Renal pelvis (tissue), 12 donors: Measurements from ENCODE around the gene CHP1. TPM values are rescaled to one million over a fixed set of nuclear protein-coding genes. Genes with fewer than 3 reads are reported as not detected.
A peak's percentile ranks its signal among the peaks of the same experiment; 100 is the strongest.
"Not testable (repeated sequence)": the region's sequence is repeated elsewhere in the genome, so short reads cannot be mapped to it uniquely, and the experiment has no call there.

Experiments
- DNase-seq: peaks from one replicate; pipeline ENCODE4 v3.0.0-alpha.2; 2013
- long read RNA-seq, 16 experiments: transcript quantifications; one replicate each; lab custom pipeline, GENCODE V29; 2026
- polyA plus RNA-seq, 3 donors: library from polyadenylated mRNA; unstranded; fragments of 120-200 nt; gene quantifications; one replicate each; pipeline ENCODE4 v1.2.1, GENCODE V29; 2013; ENCODE audit not compliant: insufficient read length in 3 of 3

Gene CHP1
- 10 to 100 TPM; 55.0 to 70.8 (median 59.6) TPM for polyA plus RNA-seq
- long read RNA-seq, donor 1, transcript CHP1-201 (7 exons, 3,329 nt) = major isoform, 14 of 14 reads
- long read RNA-seq, donor 1, partial matches to known transcripts = 0 of 14 reads
- long read RNA-seq, donor 1, other reads (novel, unspliced or antisense) = 0 of 14 reads
- long read RNA-seq, donor 2, transcript CHP1-201 (7 exons, 3,329 nt) = major isoform, 18 of 19 reads
- long read RNA-seq, donor 2, partial matches to known transcripts = 0 of 19 reads
- long read RNA-seq, donor 2, other reads (novel, unspliced or antisense) = 0 of 19 reads
- long read RNA-seq, donor 3, transcript CHP1-201 (7 exons, 3,329 nt) = major isoform, 11 of 12 reads
- long read RNA-seq, donor 3, partial matches to known transcripts = 0 of 12 reads
- long read RNA-seq, donor 3, other reads (novel, unspliced or antisense) = 0 of 12 reads
- long read RNA-seq, donor 4, transcript CHP1-201 (7 exons, 3,329 nt) = major isoform, 13 of 13 reads
- long read RNA-seq, donor 4, partial matches to known transcripts = 0 of 13 reads
- long read RNA-seq, donor 4, other reads (novel, unspliced or antisense) = 0 of 13 reads
- long read RNA-seq, donor 5, transcript CHP1-201 (7 exons, 3,329 nt) = major isoform, 12 of 12 reads
- long read RNA-seq, donor 5, partial matches to known transcripts = 0 of 12 reads
- long read RNA-seq, donor 5, other reads (novel, unspliced or antisense) = 0 of 12 reads
- long read RNA-seq, donor 6, transcript CHP1-201 (7 exons, 3,329 nt) = major isoform, 6 of 6 reads
- long read RNA-seq, donor 6, partial matches to known transcripts = 0 of 6 reads
- long read RNA-seq, donor 6, other reads (novel, unspliced or antisense) = 0 of 6 reads
- long read RNA-seq, donor 7, transcript CHP1-201 (7 exons, 3,329 nt) = major isoform, 20 of 95 reads
- long read RNA-seq, donor 7, partial matches to known transcripts = 75 of 95 reads
- long read RNA-seq, donor 7, other reads (novel, unspliced or antisense) = 0 of 95 reads
- long read RNA-seq, donor 8, transcript CHP1-201 (7 exons, 3,329 nt) = major isoform, 5 of 6 reads
- long read RNA-seq, donor 8, partial matches to known transcripts = 0 of 6 reads
- long read RNA-seq, donor 8, other reads (novel, unspliced or antisense) = 0 of 6 reads
- long read RNA-seq, donor 9, transcript CHP1-201 (7 exons, 3,329 nt) = major isoform, 20 of 20 reads
- long read RNA-seq, donor 9, partial matches to known transcripts = 0 of 20 reads
- long read RNA-seq, donor 9, other reads (novel, unspliced or antisense) = 0 of 20 reads
- long read RNA-seq, donor 10, transcript CHP1-201 (7 exons, 3,329 nt) = major isoform, 15 of 29 reads
- long read RNA-seq, donor 10, partial matches to known transcripts = 13 of 29 reads
- long read RNA-seq, donor 10, other reads (novel, unspliced or antisense) = 0 of 29 reads
- long read RNA-seq, donor 11, transcript CHP1-201 (7 exons, 3,329 nt) = major isoform, 14 of 14 reads
- long read RNA-seq, donor 11, partial matches to known transcripts = 0 of 14 reads
- long read RNA-seq, donor 11, other reads (novel, unspliced or antisense) = 0 of 14 reads
- long read RNA-seq, donor 12, transcript CHP1-201 (7 exons, 3,329 nt) = major isoform, 19 of 19 reads
- long read RNA-seq, donor 12, partial matches to known transcripts = 0 of 19 reads
- long read RNA-seq, donor 12, other reads (novel, unspliced or antisense) = 0 of 19 reads
- long read RNA-seq, donor 13, transcript CHP1-201 (7 exons, 3,329 nt) = major isoform, 6 of 6 reads
- long read RNA-seq, donor 13, partial matches to known transcripts = 0 of 6 reads
- long read RNA-seq, donor 13, other reads (novel, unspliced or antisense) = 0 of 6 reads
- long read RNA-seq, donor 14 = 0 reads
- long read RNA-seq, donor 15 = 0 reads
- long read RNA-seq, donor 16, transcript CHP1-201 (7 exons, 3,329 nt) = major isoform, 22 of 22 reads
- long read RNA-seq, donor 16, partial matches to known transcripts = 0 of 22 reads
- long read RNA-seq, donor 16, other reads (novel, unspliced or antisense) = 0 of 22 reads

- peak; percentile 96 for DNase-seq
Measured at GRCh38 chr15:41230650-41231421, at the start of gene CHP1, which contains the start of gene EXD1. CHP1 (plus strand) TSS chr15:41231268; CDS start chr15:41231383, 115 bp downstream. EXD1 (minus strand) TSS chr15:41230757; CDS start chr15:41226575, 4,182 bp downstream.

DNA sequence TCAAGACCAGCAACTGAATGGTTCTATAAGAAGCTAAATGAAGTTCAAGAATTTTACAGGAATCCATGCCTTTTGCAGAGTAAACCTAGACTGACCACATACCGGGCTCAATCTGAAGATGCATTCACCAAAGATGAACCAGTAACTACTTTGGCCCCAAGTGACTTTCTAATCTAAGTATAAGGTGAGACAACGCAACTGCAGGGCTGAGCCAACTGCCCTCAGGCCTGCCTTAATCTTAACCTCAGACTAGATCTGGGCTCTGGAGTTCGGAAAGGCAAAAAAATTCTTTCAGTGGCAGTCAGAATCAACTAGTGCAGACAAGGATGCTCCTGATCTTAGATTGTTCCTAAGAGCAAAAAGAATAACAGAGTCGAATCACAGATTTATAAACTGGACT is 48.8 kb upstream of the CHP1 start:
- DNase-seq = no peak

- DNase-seq = no peak
Measured at GRCh38 chr15:41183581-41183980, 47.5 kb upstream of the CHP1 start.

DNA sequence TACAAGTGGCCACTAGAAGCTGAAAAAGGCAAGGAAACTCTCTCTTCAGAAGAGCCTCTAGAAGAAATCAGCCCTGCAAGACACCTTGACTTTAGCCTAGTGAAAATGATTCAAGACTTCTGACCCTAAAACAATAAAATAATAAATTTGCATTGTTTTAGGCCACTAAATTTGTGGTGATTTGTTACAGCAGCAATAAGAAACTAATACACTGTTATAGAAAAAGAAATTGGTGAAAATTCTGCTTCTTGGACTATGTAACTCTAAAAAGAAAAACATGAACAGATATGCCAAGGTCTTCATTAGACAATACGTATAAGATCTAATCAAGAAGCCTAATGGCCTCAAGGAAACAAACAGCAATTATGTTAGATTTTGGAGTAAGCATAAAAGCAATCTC is 36.6 kb upstream of the CHP1 start:
- DNase-seq = no peak

DNA sequence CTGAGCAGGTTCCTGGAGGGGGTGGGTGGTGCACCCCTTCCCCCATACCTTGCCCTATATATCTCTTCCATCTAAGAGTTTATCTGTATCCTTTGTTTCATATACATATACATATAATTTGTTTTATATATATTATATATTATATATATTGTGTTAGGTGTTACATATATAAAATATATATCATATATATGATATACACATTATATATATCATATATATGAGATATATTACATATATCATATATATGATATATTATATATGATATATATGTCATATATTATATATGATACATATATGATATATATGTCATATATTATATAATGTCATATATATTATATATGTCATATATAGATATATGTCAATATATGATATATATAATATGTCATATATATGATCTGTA is 31.6 kb upstream of the CHP1 start:
- no peak for DNase-seq

- DNase-seq = no peak
Measured at GRCh38 chr15:41203395-41203794, 27.7 kb upstream of the CHP1 start.

DNA sequence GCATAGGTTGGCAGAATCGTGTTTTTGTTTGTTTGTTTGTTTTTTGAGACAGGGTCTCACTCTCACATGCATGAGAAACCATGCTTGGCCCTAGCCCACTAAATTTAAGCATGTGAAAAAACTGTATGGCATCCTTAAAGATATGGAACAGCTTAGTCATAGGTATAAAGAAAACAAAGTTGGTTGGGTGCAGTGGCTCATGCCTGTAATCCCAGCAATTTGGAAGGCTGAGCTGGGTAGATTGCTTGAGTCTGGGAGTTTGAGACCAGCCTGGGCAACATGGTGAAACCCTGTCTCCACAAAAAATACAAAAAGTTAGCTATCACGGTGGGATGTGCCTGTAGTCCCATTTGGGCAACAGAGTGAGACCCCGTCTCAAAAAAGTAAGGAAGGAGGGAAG is 25.8 kb upstream of the CHP1 start:
- DNase-seq = no peak

DNA sequence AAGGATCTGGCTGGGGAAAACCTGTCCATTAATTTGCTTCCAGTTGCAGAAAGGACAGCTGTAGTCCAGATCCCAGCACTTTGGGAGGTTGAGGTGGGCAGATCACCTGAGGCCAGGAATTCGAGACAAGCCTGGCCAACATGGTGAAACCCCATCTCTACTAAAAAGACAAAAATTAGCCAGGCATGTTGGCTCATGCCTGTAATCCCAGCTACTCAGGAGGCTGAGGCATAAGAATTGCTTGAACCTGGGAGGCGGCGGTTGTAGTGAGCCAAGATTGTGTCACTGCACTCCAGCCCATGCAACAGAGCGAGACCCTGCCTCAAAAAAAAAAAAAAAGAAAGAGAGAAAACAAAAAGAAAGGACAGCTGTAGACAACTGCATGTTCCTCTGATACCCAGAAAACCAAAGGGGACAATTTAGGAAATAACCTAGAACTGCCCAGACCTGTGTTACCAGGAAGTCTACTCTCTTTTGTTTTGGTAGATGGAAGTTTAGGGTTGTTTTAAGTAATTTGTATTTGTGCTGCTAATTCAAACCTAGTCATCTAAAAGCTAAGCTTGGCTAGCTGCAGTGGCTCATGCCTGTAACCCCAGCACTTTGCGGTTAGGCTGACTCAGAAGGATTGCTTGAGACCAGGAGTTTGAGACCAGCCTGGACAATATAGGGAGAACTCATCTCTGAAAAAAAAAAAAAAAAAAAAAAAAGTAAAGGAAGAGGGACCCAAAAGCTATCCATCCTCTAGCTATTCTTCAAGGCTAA is 23.2 kb upstream of the CHP1 start:
- no peak for DNase-seq

DNA sequence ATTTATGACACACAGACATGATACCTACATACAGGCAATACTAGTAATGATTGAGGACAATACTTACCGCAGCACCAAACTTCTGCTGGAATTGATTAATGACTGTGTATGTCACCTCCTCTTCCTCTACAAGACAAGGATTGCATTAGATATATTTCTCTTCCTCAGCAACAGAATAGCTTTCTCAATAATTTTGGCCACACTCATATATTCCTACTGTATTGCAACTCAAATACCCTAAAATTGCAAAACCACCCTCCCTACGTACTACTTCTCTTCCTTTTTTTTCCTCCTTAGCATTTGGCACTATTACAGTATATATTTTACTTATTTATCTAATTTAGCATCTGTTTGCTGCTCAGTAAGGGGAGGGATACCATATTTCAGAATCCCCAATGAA is 15.4 kb upstream of the CHP1 start:
- DNase-seq = no peak

GRCh38 chr15:41218851-41219250 is 12.2 kb upstream of the CHP1 start:
- DNase-seq = no peak

DNA sequence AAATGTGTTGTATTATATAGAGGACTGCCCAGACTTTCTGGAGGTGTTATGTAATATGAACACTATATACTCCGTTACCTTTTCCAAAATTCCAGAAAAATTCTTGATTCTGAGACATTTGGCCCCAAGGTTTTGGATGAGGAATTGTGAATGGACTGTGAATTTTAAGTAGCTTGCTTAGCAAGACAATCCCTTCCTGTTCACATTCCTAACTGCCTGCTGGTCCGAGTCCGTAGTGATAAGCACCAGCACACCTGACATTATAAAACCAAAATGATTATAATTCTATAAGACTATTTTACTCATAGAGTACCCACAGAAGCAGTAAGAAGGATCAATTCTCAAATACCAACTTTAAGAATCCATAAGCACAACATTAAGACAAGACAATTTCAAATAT is 11.7 kb upstream of the CHP1 start:
- no peak for DNase-seq

- DNase-seq = no peak
Measured at GRCh38 chr15:41230345-41230649, 771 bp upstream of the CHP1 start.

- peak; percentile 9 for DNase-seq
Measured at GRCh38 chr15:41231422-41232226, 556 bp downstream of the CHP1 start.

- DNase-seq = no peak
Measured at GRCh38 chr15:41233367-41233771, 2.3 kb downstream of the CHP1 start.

DNA sequence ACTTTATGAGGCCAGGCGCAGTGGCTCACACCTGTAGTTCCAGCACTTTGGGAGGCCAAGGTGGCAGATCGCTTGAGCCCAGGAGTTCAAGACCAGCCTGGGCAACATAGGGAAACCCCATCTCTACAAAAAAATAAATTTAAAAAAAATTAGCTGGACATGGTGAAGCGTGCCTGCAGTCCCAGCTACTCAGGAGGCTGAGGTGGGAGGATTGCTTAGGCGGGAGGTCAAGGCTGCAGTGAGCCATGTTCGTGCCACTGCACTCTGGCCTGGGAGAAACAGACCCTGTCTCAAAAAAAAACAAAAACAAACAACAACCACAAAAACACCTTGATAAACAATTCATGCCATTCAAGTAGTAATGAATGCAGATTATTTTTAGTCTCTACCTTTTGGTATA is 4.2 kb downstream of the CHP1 start:
- not testable (repeated sequence) for DNase-seq

DNA sequence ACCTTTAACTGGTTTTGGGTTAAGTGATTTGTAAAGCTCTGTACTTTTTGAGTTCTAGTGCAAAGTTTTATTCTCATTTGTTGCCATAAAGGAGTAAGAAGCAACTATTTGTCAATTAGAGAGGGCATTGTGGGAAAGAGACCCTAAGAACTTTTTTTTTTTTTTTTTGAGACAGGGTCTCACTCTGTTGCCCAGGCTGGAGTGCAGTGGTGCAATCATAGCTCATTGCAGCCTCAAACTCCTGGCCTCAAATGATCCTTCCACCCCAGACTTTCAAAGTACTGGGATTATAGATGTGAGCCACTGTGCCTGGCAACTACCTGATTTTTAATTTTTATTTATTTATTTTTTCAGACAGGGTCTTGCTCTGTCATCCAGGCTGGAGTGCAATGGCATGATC is 4.9 kb downstream of the CHP1 start:
- no peak for DNase-seq

DNA sequence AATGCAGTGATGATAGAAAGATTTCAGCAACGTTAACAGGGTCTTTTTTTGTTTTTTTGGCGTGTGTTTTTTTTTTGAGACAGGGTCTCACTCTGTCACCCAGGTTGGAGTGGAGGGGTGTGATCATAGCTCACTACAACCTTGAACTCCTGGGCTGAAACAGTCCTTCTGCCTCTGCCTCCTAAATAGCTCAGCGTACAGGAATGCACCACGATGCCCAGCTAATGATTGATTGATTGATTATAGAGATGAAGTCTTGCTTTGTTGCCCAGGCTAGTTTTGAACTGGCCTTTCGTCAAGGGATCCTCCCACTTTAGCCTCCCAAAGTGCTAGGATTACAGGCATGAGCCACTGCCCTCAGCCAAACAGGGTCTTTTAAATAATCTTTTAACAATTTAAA is 7.0 kb downstream of the CHP1 start:
- no peak for DNase-seq
